CD4-positive, alpha-beta T cell treated with Interleukin-15 for 4 hours (primary cell): ENCODE data around the gene LZTS2.

Source experiments
- DNase-seq: peaks from one replicate; pipeline ENCODE4 v3.0.0-alpha.2; 2020; ENCODE audit warnings: low spot score

The LZTS2 gene

GRCh38 chr10:100979791-100980272 is 19.8 kb upstream of the LZTS2 start:
- DNase-seq = no peak

GRCh38 chr10:100980311-100980710 is 19.3 kb upstream of the LZTS2 start:
- no peak for DNase-seq

GRCh38 chr10:100980711-100981110 is 18.9 kb upstream of the LZTS2 start:
- DNase-seq = no peak

GRCh38 chr10:100981178-100981772 is 18.3 kb upstream of the LZTS2 start:
- no peak for DNase-seq

GRCh38 chr10:100982916-100983830 is 16.4 kb upstream of the LZTS2 start:
- DNase-seq = no peak

- no peak for DNase-seq
Measured at GRCh38 chr10:100983868-100984671, 15.5 kb upstream of the LZTS2 start.

- no peak for DNase-seq
Measured at GRCh38 chr10:100984672-100985177, 14.9 kb upstream of the LZTS2 start.

DNA sequence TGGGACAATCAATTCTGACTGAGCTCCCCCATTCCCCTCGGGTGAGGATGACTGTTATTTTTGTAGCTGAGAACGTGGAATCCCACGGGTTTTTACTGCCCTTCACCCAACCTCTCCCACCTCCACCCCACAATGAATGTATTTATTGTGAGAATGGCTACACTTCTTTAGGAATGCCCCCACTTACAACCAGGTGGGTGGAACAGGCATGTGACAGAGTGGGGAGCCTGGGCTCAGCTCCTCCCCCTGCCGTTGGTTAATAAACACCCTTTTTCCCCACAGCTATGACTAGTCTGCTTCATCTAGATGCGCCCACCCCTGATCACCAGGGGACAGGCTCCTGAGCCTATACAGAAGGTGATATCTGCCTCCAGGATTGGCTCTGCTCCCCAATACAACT is 14.3 kb upstream of the LZTS2 start:
- DNase-seq = no peak

DNA sequence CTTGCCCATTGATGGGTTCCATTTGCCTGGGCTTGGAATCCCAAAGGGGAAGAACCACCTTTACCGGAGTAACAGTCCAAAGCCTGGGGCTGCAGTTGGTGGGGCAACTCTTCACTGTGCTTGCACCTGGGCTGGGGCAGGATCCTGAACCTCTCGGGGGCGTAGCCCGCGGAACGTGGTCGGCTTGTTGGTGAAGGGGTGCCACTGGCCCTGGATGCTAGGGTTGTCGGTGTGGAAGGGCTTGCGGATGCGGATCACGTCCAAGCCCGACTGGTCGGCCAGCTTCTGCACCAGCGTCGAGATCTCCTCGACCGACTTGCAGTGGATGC is 13.0 kb upstream of the LZTS2 start:
- no peak for DNase-seq

GRCh38 chr10:100986952-100987684 is 12.5 kb upstream of the LZTS2 start, which contains the start of the genes MRPL43 and TWNK:
TSS of gene MRPL43 (minus strand) at chr10:100987497. CDS start at chr10:100987443, 54 bp downstream.
TSS of gene TWNK (plus strand) at chr10:100987543. CDS start at chr10:100988211, 668 bp downstream.
- peak; percentile 83 for DNase-seq

DNA sequence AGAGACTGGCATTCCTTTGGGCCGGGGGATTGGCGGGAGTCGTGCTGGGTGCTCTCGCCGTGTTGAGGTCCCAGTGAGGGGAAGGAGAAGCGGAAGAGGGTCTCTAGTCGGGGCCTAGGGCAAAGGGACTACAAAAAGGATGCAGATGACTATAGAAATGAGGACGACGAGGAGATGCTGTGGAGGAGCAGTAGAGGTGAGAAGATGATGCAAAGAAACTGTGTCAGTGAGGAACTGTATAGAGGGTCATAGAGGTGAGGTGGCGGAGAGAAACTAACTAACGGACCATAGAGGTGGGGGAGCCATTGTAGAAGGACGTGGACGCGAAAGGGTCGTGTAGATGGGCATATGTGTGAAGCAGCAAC is 11.9 kb upstream of the LZTS2 start:
- DNase-seq = no peak

- DNase-seq = no peak
Measured at GRCh38 chr10:100988166-100988565, 11.4 kb upstream of the LZTS2 start.

- DNase-seq = no peak
Measured at GRCh38 chr10:100989088-100989487, 10.5 kb upstream of the LZTS2 start.

GRCh38 chr10:100993986-100994708 is 5.5 kb upstream of the LZTS2 start:
- no peak for DNase-seq

- no peak for DNase-seq
Measured at GRCh38 chr10:100995181-100995580, 4.4 kb upstream of the LZTS2 start.

- DNase-seq = no peak
Measured at GRCh38 chr10:100996678-100997359, 2.8 kb upstream of the LZTS2 start.

DNA sequence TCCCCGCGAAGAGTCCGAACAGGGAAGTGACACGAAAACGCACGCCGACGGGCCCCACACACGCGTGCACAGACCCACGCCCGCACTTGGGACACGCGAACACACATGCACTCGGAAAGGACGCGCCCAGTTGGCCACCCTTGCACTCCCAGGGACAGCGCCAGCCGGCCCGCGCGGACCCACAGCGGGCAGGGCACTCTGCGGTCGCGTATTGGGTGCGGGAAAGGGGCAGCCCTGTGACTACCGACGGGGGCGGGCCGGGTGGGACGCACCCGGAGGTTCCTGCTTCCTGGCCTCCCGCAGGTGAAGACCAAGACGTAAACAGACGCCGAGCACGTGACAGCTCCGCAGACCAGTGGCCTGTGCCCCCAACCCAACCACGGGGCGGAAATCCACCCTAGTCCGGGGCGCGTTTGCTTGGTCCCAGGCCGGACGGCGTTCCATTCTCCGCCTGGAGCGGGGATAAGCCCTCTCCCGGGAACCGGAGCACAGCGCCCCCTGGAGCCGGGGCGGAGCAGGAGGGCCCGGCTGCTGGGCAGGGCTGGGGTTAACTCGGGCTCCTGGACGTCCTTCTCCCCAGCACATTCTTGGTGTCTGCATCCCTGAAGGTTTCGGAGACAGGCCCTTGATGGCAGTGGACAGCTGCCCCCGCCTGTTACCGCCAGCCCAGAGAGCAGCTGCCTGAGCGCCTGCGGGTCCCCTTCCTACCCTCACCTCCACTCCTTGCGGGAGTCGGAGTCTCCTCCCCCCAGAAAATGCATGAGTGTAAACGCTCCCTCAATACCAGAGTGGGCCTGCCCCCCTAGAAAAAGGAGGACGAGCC is 2.0 kb upstream of the LZTS2 start:
- DNase-seq = peak; percentile 64

GRCh38 chr10:100998183-100998990 is 1.2 kb upstream of the LZTS2 start:
- DNase-seq = peak; percentile 47
